Left hindlimb (tissue), 1 donor: ENCODE results near the gene DNAJB9.

Experiments
- DNase-seq: peaks from one replicate; pipeline ENCODE4 v3.0.0-alpha.2; 2018

DNAJB9 gene

GRCh38 chr7:108611268-108611667 is 41.6 kb downstream of the DNAJB9 start:
- no peak for DNase-seq

- DNase-seq, result no peak
These were observed 43.7 kb downstream of the DNAJB9 start for GRCh38 chr7:108613147-108613948.

GRCh38 chr7:108613949-108614381 is 44.3 kb downstream of the DNAJB9 start:
- DNase-seq, result no peak

DNA sequence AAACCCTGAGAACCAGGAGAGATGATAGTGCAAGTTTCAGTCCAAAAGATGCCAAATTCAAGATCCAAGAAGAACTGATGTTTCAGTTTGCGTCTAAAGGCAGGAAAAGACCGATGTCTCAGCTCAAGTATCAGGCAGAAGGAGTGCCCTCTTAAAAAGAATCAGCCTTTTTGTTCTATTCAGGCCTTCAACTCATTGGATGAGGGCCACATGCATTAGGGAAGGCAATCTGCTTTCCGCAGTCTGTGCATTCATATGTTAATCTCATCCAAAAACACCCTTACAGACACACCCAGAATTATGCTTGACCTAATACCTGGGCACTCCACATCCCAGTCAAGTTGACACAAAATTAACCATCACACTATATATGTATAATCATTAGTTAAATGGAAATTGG is 45.2 kb downstream of the DNAJB9 start:
- DNase-seq, result no peak

- no peak for DNase-seq
These were observed 48.4 kb downstream of the DNAJB9 start for GRCh38 chr7:108618056-108618455.

GRCh38 chr7:108623220-108623619 is 53.5 kb downstream of the DNAJB9 start:
- DNase-seq, result no peak
